ENCODE data around the gene ATP5PD. TPM values are rescaled to one million over a fixed set of nuclear protein-coding genes. Genes with fewer than 3 reads are reported as not detected.
"Not testable (repeated sequence)": the region's sequence is repeated elsewhere in the genome, so short reads cannot be mapped to it uniquely, and the experiment has no call there.

The ATP5PD gene
- total and polyA plus RNA-seq, 2 of the 13 experiments (the other 11 are each of a cell fraction or from before 2014, with no cell fraction given) = 158 to 428 TPM

DNA sequence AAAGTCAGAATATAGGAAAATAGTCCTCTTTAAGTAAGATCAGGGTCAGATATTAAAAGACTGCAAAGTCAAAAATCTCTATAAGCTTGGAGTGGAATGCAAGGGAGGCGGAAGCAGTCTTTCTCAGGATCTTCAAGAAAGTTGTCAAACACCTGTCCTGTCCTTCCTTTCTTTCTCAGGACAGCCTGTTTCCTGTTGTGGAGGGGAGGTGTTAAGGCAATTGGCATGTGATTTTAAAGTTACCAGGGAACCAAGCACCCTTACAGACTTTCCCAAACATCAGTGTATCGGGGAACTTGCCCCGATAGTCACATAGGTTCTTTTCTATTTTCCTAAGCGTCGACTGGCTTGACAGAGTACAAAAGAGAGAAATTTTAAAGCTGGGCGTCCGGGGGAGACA lies 2.1 kb downstream of the ATP5PD start:
- FAIRE-seq = no peak
- Histone ChIP-seq H3K4me1 (ENCODE audit: insufficient read depth, low read length) (peaks cover 28% of the 10 kb centered on the region), H3K4me2 (ENCODE audit: low read depth, low read length) (no peak overlapping the region), H3K36me3 (replicated peaks in 1 of 2; ENCODE audit: control insufficient read depth in 1 of 2, insufficient read depth in 2 of 2, low read length in 2 of 2) (peaks cover 8 to 35% of the 10 kb centered on the region in 2 experiments), H3K27me3 (ENCODE audit: control insufficient read depth in 1 of 2, insufficient read depth in 2 of 2, low read length in 2 of 2) (no peaks in the 10 kb centered on the region; a peak in 1 of 5 replicates), H4K20me1 (ENCODE audit: insufficient read depth, low read length) (no peaks in the 10 kb centered on the region; the same call in 1 of the 2 replicates), H3K79me2 (ENCODE audit: insufficient read depth, low read length) (peaks cover 29% of the 10 kb centered on the region), H3K4me3 (replicated peaks in 1 of 3; ENCODE audit: insufficient read depth in 1 of 3, low read depth in 2 of 3, low read length in 3 of 3) (no peak overlapping the region), H3K27ac (ENCODE audit: extremely low read length, insufficient read depth, low read length) (no peak overlapping the region), H3K9me3 (ENCODE audit: low read length) (no peaks in the 10 kb centered on the region), H3K9ac (ENCODE audit: insufficient read depth, low read depth, low read length) (no peak overlapping the region), H2AFZ (ENCODE audit: low read length) (no peak overlapping the region)
- BruUV-seq (replicated peaks) = no TSS peak
- in situ Hi-C loops (cut with HindIII; ENCODE audit: extremely low pct_ligation_motif_present, low pct_unique_long_range_greater_than_20kb) (no loop called here), intact Hi-C loops (cut with micrococcal nuclease; ENCODE audit: unreplicated experiment) (loop anchor here (5.0 kb wide), 1 partner anchor 43 kb away; the partner anchor contains the start of gene SLC16A5)
- ATAC-seq = no peak
- WGBS (ENCODE audit: low lambda C conversion rate) = 99% methylated on average over 7 of the region's 7 CpGs
- DNase-seq (ENCODE audit: low spot score) = no peak
- POLR2A ChIA-PET = no interaction called here
- no peak for TF ChIP-seq ZBTB7A (CRISPR knock-in tag; IDR thresholded peaks at IDR 0.05)
- no peak for TF ChIP-seq ARID3A (IDR thresholded peaks at IDR 0.05; ENCODE audit: low read depth, low read length)
- no peak for TF ChIP-seq MAX (IDR thresholded peaks at IDR 0.05)
- no peak for TF ChIP-seq LBX2 (CRISPR knock-in tag; IDR thresholded peaks at IDR 0.05; ENCODE audit: borderline replicate concordance)
- no peak for TF ChIP-seq DNMT1 (CRISPR knock-in tag; IDR thresholded peaks at IDR 0.05)
- no peak for TF ChIP-seq HOXA3 (CRISPR knock-in tag; IDR thresholded peaks at IDR 0.05)
- TF ChIP-seq TBL1XR1 (IDR thresholded peaks at IDR 0.05; ENCODE audit: borderline replicate concordance, low read length, partially characterized antibody) = no peak
- no peak for TF ChIP-seq E2F5 (CRISPR knock-in tag; conservative IDR thresholded peaks at IDR 0.05)
- no peak for TF ChIP-seq ZNF543 (CRISPR knock-in tag; IDR thresholded peaks at IDR 0.05)
- CTCF ChIA-PET (ENCODE audit: low intra/inter-chr PET ratio, low total read pairs) = no interaction called here

GRCh38 chr17:75043789-75044188 lies 3.0 kb downstream of the ATP5PD start:
- DNase-seq (ENCODE audit: low spot score); H2AFZ ChIP-seq (ENCODE audit: low read length); H4K20me1 ChIP-seq (ENCODE audit: insufficient read depth, low read length); H3K9ac ChIP-seq (ENCODE audit: insufficient read depth, low read depth, low read length); H3K27ac ChIP-seq (ENCODE audit: extremely low read length, insufficient read depth, low read length); H3K4me3 ChIP-seq (replicated peaks in 1 of 3; ENCODE audit: insufficient read depth in 1 of 3, low read depth in 2 of 3, low read length in 3 of 3); CTCF ChIA-PET (ENCODE audit: low intra/inter-chr PET ratio, low total read pairs); H3K27me3 ChIP-seq (ENCODE audit: control insufficient read depth in 1 of 2, insufficient read depth in 2 of 2, low read length in 2 of 2); ATAC-seq; in situ Hi-C loops (cut with HindIII; ENCODE audit: extremely low pct_ligation_motif_present, low pct_unique_long_range_greater_than_20kb); BruUV-seq (replicated peaks); POLR2A ChIA-PET; FAIRE-seq; H3K4me2 ChIP-seq (ENCODE audit: low read depth, low read length); H3K9me3 ChIP-seq (ENCODE audit: low read length); intact Hi-C loops (cut with micrococcal nuclease; ENCODE audit: unreplicated experiment): not testable (repeated sequence)
- 87% methylated on average over 5 of the region's 5 CpGs for WGBS (ENCODE audit: low lambda C conversion rate)
- H3K36me3 ChIP-seq (replicated peaks in 1 of 2; ENCODE audit: control insufficient read depth in 1 of 2, insufficient read depth in 2 of 2, low read length in 2 of 2) = peaks cover 12 to 37% of the 10 kb centered on the region in 2 experiments; a peak in 4 of 5 replicates
- peaks cover 28% of the 10 kb centered on the region for H3K79me2 ChIP-seq (ENCODE audit: insufficient read depth, low read length)
- H3K4me1 ChIP-seq (ENCODE audit: insufficient read depth, low read length) = peaks cover 19% of the 10 kb centered on the region
